GM21528 (cell line): ENCODE data around the gene CDH13.
"Not testable (repeated sequence)": the region's sequence is repeated elsewhere in the genome, so short reads cannot be mapped to it uniquely, and the experiment has no call there.

Experiments
- ATAC-seq: cut with Tn5 transposase; IDR thresholded peaks from one replicate; pipeline ENCODE4 v1.9.1; 2021; ENCODE audit warnings: mild to moderate bottlenecking, moderate library complexity; ENCODE audit not compliant: unreplicated experiment, low FRiP score

Gene CDH13

DNA sequence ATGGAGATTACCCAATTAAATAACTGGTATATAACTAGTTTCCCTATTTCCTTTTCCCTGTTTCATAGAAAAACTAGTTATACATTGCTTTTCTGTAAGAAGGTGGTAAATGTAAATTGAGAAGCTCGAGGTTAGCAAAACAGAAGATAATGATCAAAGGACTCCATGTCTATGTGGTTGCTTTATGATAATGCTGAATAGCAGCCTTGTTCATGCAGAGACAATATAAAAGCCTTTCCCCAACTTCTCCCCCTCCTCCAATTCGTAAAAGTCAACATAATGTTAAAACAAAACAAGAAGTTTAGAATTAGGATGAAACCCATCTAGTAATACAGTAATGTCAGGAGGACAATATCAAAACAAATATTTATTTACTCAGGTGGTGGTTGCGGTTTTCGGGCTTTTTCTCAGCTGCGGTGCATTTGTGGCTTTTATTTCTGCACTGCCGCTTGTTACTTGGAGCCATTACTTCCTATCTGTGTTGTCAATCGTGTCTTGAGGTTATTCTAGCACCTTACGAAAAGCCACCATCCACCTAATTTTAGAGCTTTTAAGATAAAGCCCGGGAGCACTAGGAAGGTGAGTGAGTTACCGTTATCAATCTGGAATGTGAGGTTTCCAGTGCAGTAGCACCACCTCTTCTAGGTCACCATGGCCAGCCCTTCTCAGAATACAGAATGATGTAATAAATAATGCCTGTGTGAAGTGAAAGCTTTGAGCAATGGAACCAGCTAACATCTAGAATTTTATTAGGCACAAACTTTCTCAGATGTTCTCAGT is 297.5 kb downstream of the CDH13 start:
- no peak for ATAC-seq

DNA sequence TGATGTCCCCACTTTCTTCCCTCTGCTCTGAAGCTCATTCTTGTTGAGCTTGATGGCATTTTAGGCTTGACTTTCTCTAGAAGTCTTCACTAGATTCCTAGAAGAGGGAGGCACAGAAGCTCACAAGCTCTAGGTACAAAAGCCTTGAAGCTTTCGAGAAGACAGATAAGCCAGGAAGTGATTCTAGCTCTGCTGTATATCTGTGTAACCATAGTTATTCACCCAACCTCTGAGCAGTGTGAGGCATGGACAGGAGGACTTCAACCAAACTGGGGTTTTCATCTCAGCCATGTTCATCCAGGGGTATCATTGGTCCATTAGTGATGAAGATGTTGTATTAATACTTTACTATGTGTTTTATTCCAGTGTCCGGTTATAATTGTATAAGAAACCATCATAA is 299.7 kb downstream of the CDH13 start:
- ATAC-seq = no peak

DNA sequence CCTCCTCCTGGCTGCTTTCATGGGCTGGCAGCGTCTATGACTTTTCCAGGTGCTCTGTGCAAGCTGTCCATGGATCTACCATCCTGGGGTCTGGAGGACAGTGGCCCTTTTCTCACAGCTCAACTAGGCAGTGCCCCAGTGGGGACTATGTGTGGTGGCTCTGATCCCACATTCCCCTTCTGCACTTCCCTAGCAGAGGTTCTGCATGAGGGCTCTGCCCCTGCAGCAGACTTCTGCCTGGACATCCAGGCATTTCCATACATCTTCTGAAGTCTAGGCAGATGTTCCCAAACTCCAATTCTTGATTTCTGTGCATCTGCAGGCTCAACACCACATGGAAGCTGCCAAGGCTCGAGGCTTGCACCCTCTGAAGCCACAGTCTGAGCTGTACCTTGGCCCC is 307.2 kb downstream of the CDH13 start:
- not testable (repeated sequence) for ATAC-seq

DNA sequence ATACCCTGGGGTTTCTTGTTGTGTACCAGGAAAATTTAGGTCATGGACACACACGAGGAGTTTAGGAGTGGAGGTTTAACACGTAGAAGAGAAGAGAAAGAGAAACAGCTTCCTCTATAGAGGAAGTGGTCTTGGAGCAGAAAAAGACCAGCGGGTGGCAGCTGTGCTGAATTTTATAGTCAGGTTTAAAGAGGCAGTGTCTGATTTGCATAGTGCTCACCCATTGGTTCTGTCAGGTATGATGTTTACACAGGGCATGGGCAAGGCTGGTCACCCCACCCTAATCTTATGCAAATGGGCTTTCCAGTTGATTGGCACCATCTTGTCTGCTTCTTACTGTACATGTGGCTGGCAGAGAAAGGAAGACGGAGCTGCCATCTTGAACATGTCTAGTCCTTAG is 309.0 kb downstream of the CDH13 start:
- no peak for ATAC-seq

DNA sequence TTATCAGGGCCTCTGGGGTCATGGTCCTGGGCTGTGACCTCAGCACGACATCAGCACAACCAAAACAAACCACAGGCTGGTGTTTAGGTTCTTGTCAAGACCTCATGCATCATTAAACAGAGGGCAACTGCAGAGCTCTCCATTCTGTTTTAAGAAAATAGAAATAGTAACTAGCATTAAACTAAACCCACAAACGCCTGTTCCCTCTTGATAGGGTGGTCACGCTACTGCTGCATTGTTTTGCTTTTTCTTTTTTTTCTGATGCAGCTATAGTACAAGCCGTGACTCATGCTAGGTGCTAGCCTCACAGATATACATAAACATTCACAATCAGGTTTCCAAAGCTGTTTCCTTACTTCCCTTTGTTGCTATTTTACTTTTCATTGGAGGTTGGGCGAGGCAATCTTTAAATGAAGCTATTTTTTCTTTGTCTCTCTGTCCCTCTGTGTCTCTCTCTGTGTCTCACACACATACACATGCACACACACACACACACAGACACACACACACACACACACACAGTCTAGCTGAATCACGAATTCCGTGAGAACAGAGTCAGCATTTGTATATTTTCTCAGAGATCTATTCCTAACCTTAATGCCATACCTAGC is 310.3 kb downstream of the CDH13 start:
- no peak for ATAC-seq

DNA sequence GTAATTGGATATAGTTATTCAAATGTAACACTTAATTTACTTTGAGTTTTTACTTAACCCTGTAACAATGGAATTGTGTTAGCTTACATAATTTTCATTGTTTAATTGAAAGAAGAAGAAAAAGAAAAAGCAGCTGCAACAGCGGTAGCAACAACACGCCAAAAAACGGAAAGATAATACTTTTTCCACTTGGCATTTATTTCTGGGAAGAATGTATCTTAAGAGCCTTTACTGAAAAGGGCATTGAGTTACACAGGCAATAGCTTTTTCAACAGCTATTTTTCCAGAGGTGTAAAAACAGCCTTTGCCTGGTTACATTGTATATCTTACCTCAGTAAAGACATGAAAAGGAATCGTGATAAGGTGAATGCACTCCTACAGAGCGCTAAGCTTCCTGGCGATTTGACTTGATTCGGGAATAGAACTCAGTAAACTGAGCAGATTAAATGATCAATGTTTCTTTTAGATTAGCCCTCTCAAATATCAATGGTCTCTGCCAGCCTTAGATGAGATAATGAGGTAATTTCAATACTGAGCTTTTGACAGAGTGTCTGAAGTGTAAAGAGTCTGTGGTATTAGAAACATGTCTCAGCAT is 311.3 kb downstream of the CDH13 start:
- ATAC-seq = no peak

DNA sequence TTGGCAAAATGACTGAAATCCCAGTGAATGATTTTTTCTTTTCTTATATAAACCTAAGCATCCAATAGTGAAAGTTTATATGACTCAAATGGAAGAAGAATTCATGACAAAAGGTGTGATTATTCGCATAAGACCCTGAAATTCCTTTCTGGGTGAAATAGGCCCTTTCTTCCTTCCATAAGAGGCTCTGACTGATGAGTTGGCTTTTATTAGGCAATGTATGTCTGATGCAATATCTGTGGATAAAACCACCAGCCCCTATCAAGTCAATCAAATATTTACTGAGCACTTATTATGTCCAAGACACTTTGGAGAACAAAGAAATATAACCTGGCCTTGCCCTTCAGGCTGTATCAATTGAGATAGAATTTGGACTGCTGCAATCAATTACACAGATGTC is 316.6 kb downstream of the CDH13 start:
- ATAC-seq = no peak

DNA sequence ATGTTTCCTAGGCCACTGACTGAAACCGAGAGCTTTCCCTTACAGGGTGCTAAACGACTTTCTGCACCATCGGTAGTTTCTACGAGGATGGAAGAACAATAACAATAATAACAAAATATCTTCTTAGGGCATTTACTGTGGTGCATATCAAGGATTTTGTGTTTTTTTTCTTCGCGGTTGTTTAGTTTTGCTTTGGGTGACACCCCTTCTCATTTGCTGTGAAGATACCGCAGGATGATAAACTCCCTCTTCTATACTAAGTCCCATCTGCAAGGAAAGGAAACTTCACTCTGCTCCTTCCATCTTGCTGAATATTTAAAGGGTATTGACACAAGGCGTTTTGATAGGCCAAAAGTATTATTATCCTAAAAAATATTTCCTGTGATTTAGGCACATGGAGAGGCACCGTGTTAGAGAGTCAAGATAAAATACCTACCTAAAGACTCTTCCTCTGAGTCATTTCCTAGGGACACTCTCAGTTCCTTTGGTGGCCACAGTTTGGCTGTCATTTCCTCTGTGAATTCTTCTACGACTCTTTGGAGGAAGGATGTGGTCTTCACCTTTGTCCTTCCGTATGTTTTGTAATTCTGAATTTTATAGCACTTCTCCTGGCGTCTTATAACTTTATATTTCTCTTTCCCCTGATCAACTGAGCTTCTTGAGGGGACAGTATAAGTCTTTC is 318.8 kb downstream of the CDH13 start:
- ATAC-seq = no peak

DNA sequence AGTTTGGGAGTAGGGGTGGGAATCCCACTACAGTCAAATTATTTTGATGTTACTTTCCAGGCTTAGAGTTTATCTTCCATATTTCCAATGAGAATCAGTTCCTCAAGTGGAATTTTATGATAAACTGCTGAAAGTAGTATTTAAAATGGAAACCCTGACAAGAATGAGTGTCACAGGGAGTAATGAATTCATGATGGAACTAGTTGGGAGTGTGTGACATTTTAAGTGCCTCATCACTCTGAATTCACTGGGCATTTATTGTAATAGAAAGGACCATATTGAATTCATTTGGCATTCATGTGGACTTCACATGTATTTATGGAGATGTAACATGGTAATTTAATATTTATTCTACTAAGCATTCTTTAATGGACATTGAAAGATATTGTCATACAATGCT is 320.9 kb downstream of the CDH13 start:
- ATAC-seq = no peak

DNA sequence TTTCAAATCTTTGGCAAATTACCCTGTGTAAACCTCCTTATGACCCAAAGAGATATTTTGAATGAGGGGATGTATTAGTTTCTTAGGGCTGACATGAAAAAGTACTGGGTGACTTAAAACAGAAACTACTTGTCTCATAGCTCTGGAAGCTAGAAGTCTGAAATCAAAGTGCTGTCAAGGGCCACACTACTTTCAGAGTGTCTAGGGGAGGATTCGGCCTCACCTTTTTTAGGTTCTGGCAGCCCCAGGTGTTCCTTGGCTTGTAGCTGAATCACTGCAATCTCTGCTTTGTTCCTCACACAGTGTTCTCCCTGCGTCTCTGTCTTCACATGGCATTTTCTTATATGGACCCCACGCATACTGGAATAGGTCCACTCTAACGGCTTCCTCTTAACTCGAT is 322.2 kb downstream of the CDH13 start:
- ATAC-seq = no peak

DNA sequence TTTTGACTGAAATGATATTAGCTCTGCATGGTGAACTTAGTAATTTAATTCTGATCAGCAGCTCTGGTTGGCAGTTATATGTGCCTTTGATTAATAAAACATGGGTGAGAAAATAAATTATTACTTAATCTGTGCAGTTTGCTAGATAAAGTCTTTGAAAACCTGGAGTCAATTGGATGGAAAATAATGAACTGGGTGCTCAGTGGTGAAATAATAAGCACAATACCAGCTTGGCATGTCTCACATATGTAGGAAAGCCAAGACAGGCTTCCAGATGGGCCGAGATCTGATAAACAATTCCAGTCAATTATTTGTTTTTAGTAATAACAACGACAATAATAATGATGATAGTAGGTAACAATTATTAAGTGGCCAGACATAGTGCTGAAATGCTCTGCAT is 326.7 kb downstream of the CDH13 start:
- ATAC-seq = no peak

DNA sequence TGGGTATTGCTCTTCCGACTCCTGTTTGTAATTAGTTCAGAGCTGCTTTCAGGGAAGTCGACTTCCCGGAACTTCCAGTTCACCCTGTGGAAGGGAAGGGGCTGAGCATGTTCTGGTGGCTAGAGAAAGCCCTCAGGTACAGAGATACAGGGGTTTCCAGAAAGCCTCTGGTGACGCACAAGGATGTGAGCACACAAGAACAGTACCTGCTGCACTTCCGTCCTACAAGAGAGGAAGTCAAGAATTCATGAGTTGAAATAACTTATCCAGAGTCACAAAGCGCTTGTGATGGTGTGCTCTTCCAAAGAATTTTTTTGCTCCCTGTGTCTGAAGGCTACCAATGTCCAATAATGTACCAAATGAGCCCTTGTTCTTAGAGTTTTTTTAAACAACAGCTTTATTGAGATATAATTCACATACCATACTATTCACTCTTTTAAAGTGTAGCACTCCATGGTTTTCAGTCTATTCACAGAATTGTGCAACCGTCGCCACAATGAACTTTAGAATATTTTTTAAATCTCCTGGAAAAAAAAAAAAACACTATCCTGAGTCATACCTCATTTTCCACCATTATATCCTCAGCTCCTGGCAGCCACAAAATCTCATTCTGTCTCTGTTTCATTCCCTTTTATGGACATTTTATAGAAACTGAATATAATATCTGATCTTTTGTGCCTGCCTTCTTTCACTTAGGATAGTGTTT is 327.6 kb downstream of the CDH13 start:
- ATAC-seq = no peak

DNA sequence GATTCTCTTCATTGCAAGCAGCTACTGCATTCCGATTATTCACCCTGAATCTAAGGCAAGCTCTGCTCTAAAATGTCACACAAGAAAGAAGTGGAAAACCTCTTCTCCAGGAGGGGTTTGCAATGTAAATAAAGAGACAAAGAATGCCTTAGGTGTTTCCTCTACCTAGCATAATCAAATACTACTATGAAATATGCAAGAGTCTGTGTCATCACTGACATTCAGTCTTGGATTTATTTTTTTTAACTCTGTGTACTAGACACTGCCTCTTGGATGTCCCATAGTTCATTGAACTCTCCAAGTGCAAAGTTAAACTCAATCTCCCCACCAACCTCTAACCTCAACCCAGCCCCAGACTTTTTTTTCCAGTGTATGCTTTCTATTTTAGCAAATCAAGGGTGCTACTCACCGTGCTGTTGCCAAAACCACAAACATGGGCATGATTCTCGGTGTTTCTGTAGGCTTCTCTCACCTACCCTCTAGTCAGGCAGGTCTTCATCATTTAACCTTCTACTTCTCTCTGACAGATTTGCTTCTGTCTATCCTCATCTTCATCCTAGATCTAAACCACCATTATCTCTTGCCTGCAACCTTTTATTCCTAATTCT is 329.1 kb downstream of the CDH13 start:
- no peak for ATAC-seq

DNA sequence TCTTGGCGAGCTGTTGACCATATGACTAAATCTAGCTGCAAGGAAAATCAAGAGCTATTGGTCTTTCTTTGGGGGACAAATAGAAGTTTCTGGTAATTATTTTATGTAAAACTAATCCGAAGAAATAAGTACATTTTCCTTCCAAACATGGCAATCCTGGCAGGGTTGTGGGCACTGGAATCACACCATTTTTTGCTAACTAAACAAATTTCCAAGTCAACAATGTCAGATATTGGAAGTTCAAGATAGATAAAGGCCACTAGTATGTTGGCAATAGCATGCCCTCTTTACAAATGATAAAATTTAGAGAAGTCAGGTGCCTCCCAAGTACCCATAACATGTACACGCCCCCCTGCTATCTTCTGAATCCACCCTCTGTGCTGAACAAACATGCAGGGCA is 330.4 kb downstream of the CDH13 start:
- no peak for ATAC-seq

DNA sequence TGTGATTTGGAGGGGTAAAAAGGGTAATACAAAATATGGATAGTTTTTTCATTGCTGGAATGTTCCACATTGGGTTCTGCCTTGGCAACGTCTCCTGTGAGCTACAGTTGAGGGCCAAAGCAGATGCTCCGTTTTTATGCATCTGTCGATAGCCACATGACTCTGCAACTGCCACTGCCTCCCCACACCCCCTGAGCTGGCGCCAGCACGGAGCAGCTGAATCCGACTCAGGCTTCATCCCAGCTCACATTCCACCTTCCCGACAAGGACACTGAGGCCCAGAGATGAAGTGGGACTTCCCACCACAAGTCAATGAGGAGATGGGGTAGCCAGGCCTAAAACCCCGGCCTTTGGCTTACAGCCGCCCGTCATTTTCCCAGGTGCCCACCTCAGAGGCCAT is 334.1 kb downstream of the CDH13 start:
- no peak for ATAC-seq

DNA sequence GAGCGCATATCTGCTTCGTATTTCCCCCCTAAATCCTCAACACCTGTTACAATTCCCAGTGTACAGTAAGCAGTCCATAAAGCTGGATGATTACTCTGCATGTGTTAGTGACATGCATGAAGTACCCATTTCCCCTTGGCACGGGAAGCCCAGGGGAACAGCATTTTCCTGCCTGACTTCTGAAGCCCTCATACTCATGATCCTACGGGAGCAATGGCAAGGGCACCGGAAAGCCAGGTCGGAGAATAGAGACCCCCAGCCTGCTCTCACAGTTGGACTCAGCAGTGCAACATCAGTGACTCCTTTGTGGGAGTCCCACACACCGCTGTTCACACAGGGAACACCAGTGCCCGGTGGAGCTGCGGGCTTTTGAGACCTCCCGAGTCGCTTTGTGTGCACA is 336.9 kb downstream of the CDH13 start:
- ATAC-seq = no peak

DNA sequence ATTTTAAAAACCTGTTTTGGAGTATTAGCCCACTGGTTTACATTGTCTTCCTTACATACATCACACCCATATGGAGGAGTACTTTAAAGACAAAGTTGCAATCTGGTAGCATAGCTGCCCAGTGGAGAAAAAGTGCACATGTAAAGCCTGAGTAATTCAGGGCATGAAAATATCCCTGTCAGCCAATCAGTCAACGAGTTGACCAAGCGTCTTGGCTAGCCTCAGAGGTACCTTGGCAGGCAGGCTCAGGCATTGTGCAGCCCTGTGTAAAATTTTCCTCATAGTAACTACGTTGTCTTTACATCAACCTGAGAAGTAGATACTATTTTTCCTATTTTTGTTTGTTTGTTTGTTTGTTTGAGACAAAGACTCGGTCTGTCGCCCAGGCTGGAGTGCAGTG is 339.0 kb downstream of the CDH13 start:
- no peak for ATAC-seq

DNA sequence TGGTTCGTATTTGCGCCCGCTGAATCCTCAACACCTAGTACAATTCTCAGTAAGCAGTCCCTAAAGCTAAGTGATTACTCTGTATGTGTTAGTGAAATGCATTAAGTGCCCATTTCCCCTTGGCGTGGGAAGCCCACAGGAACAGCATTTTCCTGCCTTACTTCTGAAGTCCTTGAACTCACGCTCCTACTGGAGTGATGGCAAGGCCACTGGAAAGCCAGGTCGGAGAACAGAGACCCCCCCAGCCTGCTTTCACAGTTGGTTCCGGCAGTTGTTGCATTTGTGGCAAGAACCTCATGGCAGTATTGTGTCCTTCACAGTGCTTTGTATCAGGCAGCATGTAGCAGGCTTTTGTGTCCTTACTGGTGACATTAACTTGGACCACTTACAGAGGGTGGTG is 340.7 kb downstream of the CDH13 start:
- no peak for ATAC-seq

DNA sequence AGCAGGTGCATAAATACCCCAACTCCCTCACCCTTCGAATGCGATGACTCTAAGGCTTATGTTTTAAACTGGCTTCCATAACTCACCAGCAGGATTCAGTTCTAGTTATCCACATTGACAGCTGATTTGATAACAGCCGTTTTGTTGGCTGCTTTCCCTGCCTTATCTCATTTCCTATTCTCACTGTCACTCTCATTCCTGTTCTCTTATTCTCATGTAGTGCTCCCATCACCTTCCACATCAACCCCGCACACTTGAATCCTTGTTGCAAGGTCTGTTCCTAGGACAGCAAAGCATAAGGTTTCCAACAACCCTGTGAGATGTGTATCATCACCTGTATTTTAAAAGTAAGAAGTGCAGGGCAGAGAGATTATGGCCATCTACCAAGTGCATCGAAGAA is 344.4 kb downstream of the CDH13 start:
- no peak for ATAC-seq

DNA sequence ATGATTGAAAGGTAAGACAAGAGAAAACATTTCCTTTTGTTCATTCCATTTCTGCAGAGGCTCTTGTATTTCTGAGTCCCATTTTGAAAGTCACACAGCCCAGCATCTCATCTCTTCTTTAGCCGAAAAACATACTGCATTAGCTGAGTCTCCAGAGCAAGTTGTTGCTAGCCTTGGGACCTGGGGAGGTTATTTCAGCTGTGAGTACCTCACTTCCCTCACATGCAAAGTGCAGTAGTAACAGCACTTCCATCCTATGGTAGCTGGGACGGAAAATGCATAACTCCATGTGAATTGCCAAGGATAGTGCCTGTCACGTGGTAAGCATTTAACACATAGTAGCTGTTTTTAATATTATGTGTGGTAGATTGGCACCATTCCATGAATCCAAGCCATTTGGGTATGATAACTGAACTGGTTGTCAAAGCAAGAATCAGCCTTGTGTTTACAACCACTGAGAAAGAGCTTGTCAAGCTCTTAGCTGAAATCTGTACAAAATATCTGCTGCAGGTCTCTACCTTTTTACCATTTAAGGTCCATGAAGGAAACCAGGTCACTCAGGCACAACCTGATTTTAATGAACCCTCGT is 345.7 kb downstream of the CDH13 start:
- no peak for ATAC-seq
